HepG2 (cell line): ENCODE measurements around the gene RIPOR3. TPM values are rescaled to one million over a fixed set of nuclear protein-coding genes. Genes with fewer than 3 reads are reported as not detected.

Experiments
- ADNP ChIP-seq: sonication (generic); formaldehyde crosslinking; IDR thresholded peaks from 2 replicates; pipeline ENCODE4 v1.4.0; 2020; ENCODE audit warnings: missing genetic modification reagents
- AGO2 ChIP-seq: fragments of 200-400 bp; formaldehyde crosslinking; optimal IDR thresholded peaks from 2 replicates; pipeline ENCODE3; 2017; ENCODE audit warnings: mild to moderate bottlenecking, low read depth, low read length, moderate library complexity
- ATF7 ChIP-seq, 2 experiments: fragments of 450-650 bp in 1 of 2; sonication (generic) in 1 of 2; formaldehyde crosslinking in 1 of 2; IDR thresholded peaks; 2 replicates each; pipeline versions ENCODE4 v1.4.0 to v1.6.1; 2016 to 2020; ENCODE audit warnings: antibody characterized with exemption in 1 of 2, mild to moderate bottlenecking in 1 of 2, missing genetic modification reagents in 1 of 2
- CBX2 ChIP-seq, 2 experiments: fragments of 200-600 bp in 1 of 2; sonication (generic); formaldehyde crosslinking in 1 of 2; IDR thresholded peaks; 2 replicates each; pipeline versions ENCODE4 v1.7.0 to v1.8.1; 2018 to 2022; ENCODE audit warnings: low read depth in 2 of 2, low read length in 1 of 2, mild to moderate bottlenecking in 1 of 2, missing genetic modification reagents in 1 of 2
- ESRRA ChIP-seq: sonication (generic); formaldehyde crosslinking; IDR thresholded peaks from 2 replicates; pipeline ENCODE4 v1.5.1; 2020; ENCODE audit warnings: mild to moderate bottlenecking, low read depth, missing genetic modification reagents
- FOSL1 ChIP-seq: sonication (generic); formaldehyde crosslinking; IDR thresholded peaks from 2 replicates; pipeline ENCODE4 v1.9.0; 2021; ENCODE audit warnings: missing genetic modification reagents, borderline replicate concordance
- FOSL2 ChIP-seq: sonication (generic); formaldehyde crosslinking; IDR thresholded peaks from 2 replicates; pipeline ENCODE4 v1.4.0; 2020; ENCODE audit warnings: missing genetic modification reagents
- FUBP1 ChIP-seq: sonication (generic); formaldehyde crosslinking; IDR thresholded peaks from 2 replicates; pipeline ENCODE4 v1.5.1; 2020; ENCODE audit warnings: missing genetic modification reagents, mild to moderate bottlenecking, borderline replicate concordance
- HNRNPUL1 ChIP-seq: fragments of 200-400 bp; formaldehyde crosslinking; IDR thresholded peaks from 2 replicates; pipeline ENCODE4 v1.6.1; 2017; ENCODE audit warnings: low read depth, mild to moderate bottlenecking, low read length, moderate library complexity
- IRF2 ChIP-seq: IDR thresholded peaks from 2 replicates; pipeline ENCODE4 v1.6.1; 2018; ENCODE audit warnings: missing genetic modification reagents, missing compliant biosample characterization
- ISL2 ChIP-seq: sonication (generic); formaldehyde crosslinking; IDR thresholded peaks from 2 replicates; pipeline ENCODE4 v1.5.0; 2020; ENCODE audit warnings: missing genetic modification reagents
- KAT8 ChIP-seq: IDR thresholded peaks from 2 replicates; pipeline ENCODE4 v1.6.1; 2016; ENCODE audit warnings: missing genetic modification reagents, missing compliant biosample characterization
- MBNL3 ChIP-seq: fragments of 250-450 bp; sonication (Bioruptor Pico); conservative IDR thresholded peaks from 2 replicates; pipeline ENCODE4 v1.8.0; 2022; ENCODE audit warnings: mild to moderate bottlenecking, inconsistent platforms
- MIER2 ChIP-seq: IDR thresholded peaks from 2 replicates; pipeline ENCODE4 v1.6.1; 2016; ENCODE audit warnings: missing biosample characterization, missing genetic modification reagents
- NR2F2 ChIP-seq: IDR thresholded peaks from 2 replicates; pipeline ENCODE4 v1.6.1; 2012; ENCODE audit warnings: low read depth, inconsistent platforms, borderline replicate concordance
- NRL ChIP-seq: sonication (generic); formaldehyde crosslinking; IDR thresholded peaks from 2 replicates; pipeline ENCODE4 v1.5.0; 2020; ENCODE audit warnings: missing genetic modification reagents, mild to moderate bottlenecking, moderate library complexity, borderline replicate concordance
- ZNF224 ChIP-seq: sonication (generic); formaldehyde crosslinking; IDR thresholded peaks from 2 replicates; pipeline ENCODE4 v1.5.0; 2020; ENCODE audit warnings: mild to moderate bottlenecking, missing genetic modification reagents
- ZNF256 ChIP-seq: sonication (generic); formaldehyde crosslinking; conservative IDR thresholded peaks from 2 replicates; pipeline ENCODE4 v1.4.0; 2020; ENCODE audit warnings: missing genetic modification reagents
- ZNF263 ChIP-seq: sonication (generic); formaldehyde crosslinking; IDR thresholded peaks from 2 replicates; pipeline ENCODE4 v1.4.0; 2020; ENCODE audit warnings: missing genetic modification reagents
- ZNF317 ChIP-seq: sonication (generic); formaldehyde crosslinking; IDR thresholded peaks from 2 replicates; pipeline ENCODE4 v1.5.0; 2020; ENCODE audit warnings: mild to moderate bottlenecking, missing genetic modification reagents
- ZNF589 ChIP-seq: sonication (generic); formaldehyde crosslinking; conservative IDR thresholded peaks from 2 replicates; pipeline ENCODE4 v1.8.0; 2022; ENCODE audit warnings: mild to moderate bottlenecking, moderate library complexity, missing genetic modification reagents
- ZNF879 ChIP-seq: sonication (generic); formaldehyde crosslinking; IDR thresholded peaks from 2 replicates; pipeline ENCODE4 v1.8.1; 2023; ENCODE audit warnings: missing genetic modification reagents
- polyA plus RNA-seq, 8 experiments: library from polyadenylated mRNA; depleted of rRNA in 3 of 8; stranded (reverse) in 7 of 8; unstranded in 1 of 8; fragments of >200 nt; fragmentation: Illumina TruSeq in 4 of 8; extraction: Trizol in 4 of 8; gene quantifications; 2 replicates each; pipeline versions ENCODE4 v1.2.1 to v1.2.3, GENCODE V29; 2011 to 2016; ENCODE audit warnings: low read depth in 4 of 8, missing spikeins in 1 of 8, mixed read lengths in 1 of 8; ENCODE audit not compliant: insufficient read depth in 1 of 8
- total RNA-seq, 5 experiments: library from RNA; depleted of rRNA; stranded (reverse); fragments of >200 nt; fragmentation: Illumina TruSeq; extraction: Trizol; gene quantifications; 2 replicates each; pipeline ENCODE4 v1.2.3, GENCODE V29; 2016; ENCODE audit warnings: low read depth in 1 of 5
- TF ChIP-seq, protein P1 (sequence below): sonication (generic); formaldehyde crosslinking; IDR thresholded peaks from 2 replicates; pipeline ENCODE4 v1.8.0; 2022; ENCODE audit warnings: mild to moderate bottlenecking, missing genetic modification reagents
- TF ChIP-seq, protein P2 (sequence below): sonication (generic); formaldehyde crosslinking; IDR thresholded peaks from 2 replicates; pipeline ENCODE4 v1.4.0; 2020; ENCODE audit warnings: missing genetic modification reagents
- TF ChIP-seq, protein P3 (sequence below): sonication (generic); formaldehyde crosslinking; IDR thresholded peaks from 2 replicates; pipeline ENCODE4 v1.4.0; 2020; ENCODE audit warnings: missing genetic modification reagents

RIPOR3 gene
- total and polyA plus RNA-seq, 2 of the 13 experiments (the other 11 are each of a cell fraction or from before 2014, with no cell fraction given): 0.18 TPM; not detected in 1

DNA sequence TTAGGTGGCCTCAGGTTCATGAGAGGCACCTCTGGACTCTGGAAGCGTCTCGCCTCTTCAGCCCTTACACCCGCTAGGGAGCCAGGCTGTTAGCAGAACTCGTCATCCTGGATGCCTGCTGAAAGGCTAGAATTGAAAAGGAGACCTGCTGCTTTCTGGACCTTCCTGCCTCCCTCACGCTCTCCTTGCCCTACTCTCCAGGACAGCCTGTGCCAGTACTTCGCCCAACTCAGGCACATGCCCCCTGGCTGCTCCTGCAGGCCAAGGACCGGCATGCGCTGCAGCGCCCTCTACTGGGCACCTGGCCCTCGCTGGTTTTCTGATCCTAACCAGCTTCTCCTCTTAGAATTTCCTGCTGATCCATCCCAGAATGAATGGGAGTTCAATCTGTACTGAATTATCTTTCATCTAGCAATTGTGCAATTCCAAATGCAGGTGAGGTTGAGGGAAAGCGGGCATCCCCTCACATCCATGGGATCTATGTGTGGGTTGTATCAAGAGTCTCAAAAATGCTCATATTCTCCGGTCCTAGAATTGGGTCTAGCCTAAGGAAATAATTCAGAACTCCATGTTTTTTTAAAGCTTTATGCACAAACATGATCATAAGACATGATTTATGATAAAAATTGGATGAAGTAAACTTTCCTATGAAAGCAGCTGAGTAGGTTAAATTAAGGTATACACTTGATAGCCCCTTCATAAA is 103.2 kb downstream of the RIPOR3 start (continued):
- no peak for TF ChIP-seq MIER2 (CRISPR knock-in tag)
- no peak for TF ChIP-seq ZNF879
- peak; percentile 64; the same call in 1 of the 2 replicates for TF ChIP-seq FOSL2 (CRISPR knock-in tag)
- no peak for TF ChIP-seq ZNF589 (CRISPR knock-in tag)
- no peak for TF ChIP-seq KAT8 (CRISPR knock-in tag)
- no peak for TF ChIP-seq CBX2 (IDR thresholded peaks at IDR 0.05; ENCODE audit: low read depth, low read length)
- no peak for TF ChIP-seq CBX2 (CRISPR knock-in tag; IDR thresholded peaks at IDR 0.05; ENCODE audit: low read depth)
- TF ChIP-seq NR2F2: no peak
- TF ChIP-seq, protein P1, sequence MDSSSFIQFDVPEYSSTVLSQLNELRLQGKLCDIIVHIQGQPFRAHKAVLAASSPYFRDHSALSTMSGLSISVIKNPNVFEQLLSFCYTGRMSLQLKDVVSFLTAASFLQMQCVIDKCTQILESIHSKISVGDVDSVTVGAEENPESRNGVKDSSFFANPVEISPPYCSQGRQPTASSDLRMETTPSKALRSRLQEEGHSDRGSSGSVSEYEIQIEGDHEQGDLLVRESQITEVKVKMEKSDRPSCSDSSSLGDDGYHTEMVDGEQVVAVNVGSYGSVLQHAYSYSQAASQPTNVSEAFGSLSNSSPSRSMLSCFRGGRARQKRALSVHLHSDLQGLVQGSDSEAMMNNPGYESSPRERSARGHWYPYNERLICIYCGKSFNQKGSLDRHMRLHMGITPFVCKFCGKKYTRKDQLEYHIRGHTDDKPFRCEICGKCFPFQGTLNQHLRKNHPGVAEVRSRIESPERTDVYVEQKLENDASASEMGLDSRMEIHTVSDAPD (CRISPR knock-in tag): no peak
- no peak for TF ChIP-seq ZNF224
- no peak for TF ChIP-seq ZNF263 (CRISPR knock-in tag)
- TF ChIP-seq, protein P2, sequence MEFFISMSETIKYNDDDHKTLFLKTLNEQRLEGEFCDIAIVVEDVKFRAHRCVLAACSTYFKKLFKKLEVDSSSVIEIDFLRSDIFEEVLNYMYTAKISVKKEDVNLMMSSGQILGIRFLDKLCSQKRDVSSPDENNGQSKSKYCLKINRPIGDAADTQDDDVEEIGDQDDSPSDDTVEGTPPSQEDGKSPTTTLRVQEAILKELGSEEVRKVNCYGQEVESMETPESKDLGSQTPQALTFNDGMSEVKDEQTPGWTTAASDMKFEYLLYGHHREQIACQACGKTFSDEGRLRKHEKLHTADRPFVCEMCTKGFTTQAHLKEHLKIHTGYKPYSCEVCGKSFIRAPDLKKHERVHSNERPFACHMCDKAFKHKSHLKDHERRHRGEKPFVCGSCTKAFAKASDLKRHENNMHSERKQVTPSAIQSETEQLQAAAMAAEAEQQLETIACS (CRISPR knock-in tag): no peak
- peak; percentile 14 for TF ChIP-seq AGO2
- TF ChIP-seq ADNP: no peak
- no peak for TF ChIP-seq HNRNPUL1
- TF ChIP-seq ISL2: no peak
- no peak for TF ChIP-seq FOSL1 (CRISPR knock-in tag)
- no peak for TF ChIP-seq FUBP1 (CRISPR knock-in tag)
- peak; percentile 62; the same call in 1 of the 2 replicates for TF ChIP-seq IRF2 (CRISPR knock-in tag)
- TF ChIP-seq NRL (CRISPR knock-in tag): peak; percentile 76; the same call in 1 of the 2 replicates
- TF ChIP-seq, protein P3, sequence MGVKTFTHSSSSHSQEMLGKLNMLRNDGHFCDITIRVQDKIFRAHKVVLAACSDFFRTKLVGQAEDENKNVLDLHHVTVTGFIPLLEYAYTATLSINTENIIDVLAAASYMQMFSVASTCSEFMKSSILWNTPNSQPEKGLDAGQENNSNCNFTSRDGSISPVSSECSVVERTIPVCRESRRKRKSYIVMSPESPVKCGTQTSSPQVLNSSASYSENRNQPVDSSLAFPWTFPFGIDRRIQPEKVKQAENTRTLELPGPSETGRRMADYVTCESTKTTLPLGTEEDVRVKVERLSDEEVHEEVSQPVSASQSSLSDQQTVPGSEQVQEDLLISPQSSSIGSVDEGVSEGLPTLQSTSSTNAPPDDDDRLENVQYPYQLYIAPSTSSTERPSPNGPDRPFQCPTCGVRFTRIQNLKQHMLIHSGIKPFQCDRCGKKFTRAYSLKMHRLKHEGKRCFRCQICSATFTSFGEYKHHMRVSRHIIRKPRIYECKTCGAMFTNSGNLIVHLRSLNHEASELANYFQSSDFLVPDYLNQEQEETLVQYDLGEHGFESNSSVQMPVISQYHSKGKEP (CRISPR knock-in tag): no peak
- TF ChIP-seq ATF7 (IDR thresholded peaks at IDR 0.05): no peak
- TF ChIP-seq ATF7 (CRISPR knock-in tag; IDR thresholded peaks at IDR 0.05): no peak
- 0 out of 2 replicates have a peak, but pooled peaks have one; percentile 16 for TF ChIP-seq ESRRA (CRISPR knock-in tag)
- no peak for TF ChIP-seq ZNF256 (CRISPR knock-in tag)
- no peak for TF ChIP-seq MBNL3 (CRISPR knock-in tag)
- TF ChIP-seq ZNF317 (CRISPR knock-in tag): peak; percentile 45; the same call in 1 of the 2 replicates
